Progenitor cell of endocrine pancreas (in vitro differentiated cells): ENCODE data around the gene VASP. TPM values are rescaled to one million over a fixed set of nuclear protein-coding genes. Genes with fewer than 3 reads are reported as not detected.
A peak's percentile ranks its signal among the peaks of the same experiment; 100 is the strongest.

Experiments used
- DNase-seq: peaks from one replicate; pipeline ENCODE4 v3.0.0; 2021; ENCODE audit warnings: low spot score; ENCODE audit not compliant: unreplicated experiment
- H3K27ac Mint-ChIP-seq: 2 replicates; pipeline ENCODE4 v1.8.0; 2021; ENCODE audit warnings: mild to moderate bottlenecking, moderate library complexity, mixed read lengths
- H3K27me3 Mint-ChIP-seq: 2 replicates; pipeline ENCODE4 v1.8.0; 2021; ENCODE audit warnings: mixed read lengths
- H3K36me3 Mint-ChIP-seq: 2 replicates; pipeline ENCODE4 v1.8.0; 2022; ENCODE audit warnings: mixed read lengths; ENCODE audit not compliant: insufficient read depth
- H3K4me1 Mint-ChIP-seq: 2 replicates; pipeline ENCODE4 v1.8.0; 2021; ENCODE audit warnings: low read depth, mixed read lengths
- H3K4me3 Mint-ChIP-seq: 2 replicates; pipeline ENCODE4 v1.8.0; 2021; ENCODE audit warnings: low read depth, mild to moderate bottlenecking, moderate library complexity, mixed read lengths
- H3K9me3 Mint-ChIP-seq: 2 replicates; pipeline ENCODE4 v1.8.0; 2021; ENCODE audit warnings: low read depth, mixed read lengths
- CTCF ChIP-seq: fragments of 200-600 bp; sonication (generic); IDR thresholded peaks from one replicate; pipeline ENCODE4 v1.5.0; 2021; ENCODE audit warnings: antibody characterized with exemption, mild to moderate bottlenecking; ENCODE audit not compliant: unreplicated experiment
- total RNA-seq: library from RNA; stranded (reverse); gene quantifications from 2 replicates; pipeline ENCODE4 v1.2.1, GENCODE V29; 2021

The VASP gene
- total RNA-seq, 1 donor from 2014 or later: 94.9 TPM

GRCh38 chr19:45464274-45464673, 43.0 kb upstream of the VASP start:
- H3K4me3 Mint-ChIP-seq: no peak overlapping the region
- H3K27me3 Mint-ChIP-seq: no peaks in the 10 kb centered on the region
- no peaks in the 10 kb centered on the region for H3K36me3 Mint-ChIP-seq
- peaks cover 8% of the 10 kb centered on the region for H3K4me1 Mint-ChIP-seq
- H3K9me3 Mint-ChIP-seq: no peaks in the 10 kb centered on the region
- H3K27ac Mint-ChIP-seq: no peak overlapping the region
- no peak for TF ChIP-seq CTCF
- DNase-seq: no peak

GRCh38 chr19:45464852-45465441, 42.3 kb upstream of the VASP start:
- Mint-ChIP-seq H3K36me3 (no peaks in the 10 kb centered on the region), H3K9me3 (no peaks in the 10 kb centered on the region), H3K27me3 (no peaks in the 10 kb centered on the region), H3K4me1 (peaks cover 11% of the 10 kb centered on the region), H3K4me3 (no peak overlapping the region), H3K27ac (no peak overlapping the region)
- DNase-seq: no peak
- no peak for TF ChIP-seq CTCF

GRCh38 chr19:45467115-45467455, 40.2 kb upstream of the VASP start:
- Mint-ChIP-seq H3K4me1 (peaks cover 11% of the 10 kb centered on the region), H3K27me3 (peaks cover 6% of the 10 kb centered on the region), H3K36me3 (no peaks in the 10 kb centered on the region), H3K9me3 (no peaks in the 10 kb centered on the region), H3K4me3 (peak overlapping the region; percentile 84), H3K27ac (peak overlapping the region; percentile 73)
- DNase-seq: no peak
- TF ChIP-seq CTCF: no peak

GRCh38 chr19:45467456-45468158, 39.7 kb upstream of the VASP start, which contains the start of gene FOSB:
Gene FOSB, plus strand, starts transcription at chr19:45467996. Its CDS starts 591 bp downstream, at chr19:45468587.
- Mint-ChIP-seq H3K27ac (peak within 1 kb of the TSS; percentile 97), H3K4me1 (peaks cover 13% of the 10 kb centered on the region), H3K9me3 (no peaks in the 10 kb centered on the region), H3K4me3 (peak within 1 kb of the TSS; percentile 84), H3K27me3 (peaks cover 11% of the 10 kb centered on the region), H3K36me3 (no peaks in the 10 kb centered on the region)
- TF ChIP-seq CTCF: peak; percentile 32
- DNase-seq: peak; percentile 88

GRCh38 chr19:45468159-45468651, 39.1 kb upstream of the VASP start:
- H3K27me3 Mint-ChIP-seq: peaks cover 15% of the 10 kb centered on the region
- TF ChIP-seq CTCF: no peak
- H3K4me1 Mint-ChIP-seq: peaks cover 17% of the 10 kb centered on the region
- peak overlapping the region; percentile 97 for H3K27ac Mint-ChIP-seq
- no peaks in the 10 kb centered on the region for H3K9me3 Mint-ChIP-seq
- no peak for DNase-seq
- H3K36me3 Mint-ChIP-seq: no peaks in the 10 kb centered on the region
- H3K4me3 Mint-ChIP-seq: peak overlapping the region; percentile 84
